ENCODE data around the gene DCAF11.

Gene DCAF11

GRCh38 chr14:24171422-24172260, 57.1 kb downstream of the DCAF11 start, which contains the start of gene REC8:
REC8 (plus strand) TSS chr14:24172080; CDS start chr14:24172553, 473 bp downstream.
- DNase-seq = peak; percentile 62 to 82

GRCh38 chr14:24172261-24172860, 57.8 kb downstream of the DCAF11 start:
- no peak for DNase-seq
- TF ChIP-seq POLR2A (IDR thresholded peaks at IDR 0.05; ENCODE audit: low read length) = no peak
- no peak for TF ChIP-seq GATA1 (IDR thresholded peaks at IDR 0.05; ENCODE audit: low read depth, low read length)

More at GRCh38 chr14:24171422-24172260, 57.1 kb downstream of the DCAF11 start, which contains the start of gene REC8:
- TF ChIP-seq GATA1 (IDR thresholded peaks at IDR 0.05; ENCODE audit: low read depth, low read length) = no peak
- TF ChIP-seq POLR2A (IDR thresholded peaks at IDR 0.05; ENCODE audit: low read length) = peak; percentile 27

- DNase-seq = no peak
- TF ChIP-seq POLR2A (IDR thresholded peaks at IDR 0.05; ENCODE audit: low read length) (no peak), GATA1 (IDR thresholded peaks at IDR 0.05; ENCODE audit: low read depth, low read length) (no peak)
These were observed 58.3 kb downstream of the DCAF11 start for GRCh38 chr14:24172871-24173281.

Measured in erythroblast (primary cell).